Measurements from ENCODE around the gene DMXL1.
"Not testable (repeated sequence)": the region's sequence is repeated elsewhere in the genome, so short reads cannot be mapped to it uniquely, and the experiment has no call there.

Gene DMXL1

GRCh38 chr5:119122474-119122873, 51.6 kb downstream of the DMXL1 start:
- DNase-seq, result not testable (repeated sequence)

- no peak for DNase-seq
These were observed 52.4 kb downstream of the DMXL1 start for GRCh38 chr5:119123280-119123679.

GRCh38 chr5:119129770-119130169, 58.9 kb downstream of the DMXL1 start:
- DNase-seq, result no peak

GRCh38 chr5:119131530-119132304, 60.8 kb downstream of the DMXL1 start:
- DNase-seq, result no peak

GRCh38 chr5:119135743-119136142, 64.9 kb downstream of the DMXL1 start:
- DNase-seq, result not testable (repeated sequence)

GRCh38 chr5:119136666-119137318, 65.9 kb downstream of the DMXL1 start:
- no peak for DNase-seq

GRCh38 chr5:119153629-119154028, 82.7 kb downstream of the DMXL1 start:
- no peak for DNase-seq

GRCh38 chr5:119158144-119158543, 87.3 kb downstream of the DMXL1 start:
- no peak for DNase-seq

GRCh38 chr5:119161430-119161829, 90.5 kb downstream of the DMXL1 start:
- no peak for DNase-seq

GRCh38 chr5:119166026-119166425, 95.1 kb downstream of the DMXL1 start:
- no peak for DNase-seq

GRCh38 chr5:119168401-119168800, 97.5 kb downstream of the DMXL1 start:
- no peak for DNase-seq

- DNase-seq, result no peak
These were observed 100.8 kb downstream of the DMXL1 start for GRCh38 chr5:119171686-119172085.

GRCh38 chr5:119174578-119175163, 103.8 kb downstream of the DMXL1 start:
- DNase-seq, result no peak

GRCh38 chr5:119176785-119177184, 105.9 kb downstream of the DMXL1 start:
- DNase-seq, result no peak

GRCh38 chr5:119177226-119177625, 106.3 kb downstream of the DMXL1 start:
- DNase-seq, result no peak

GRCh38 chr5:119178435-119178834, 107.5 kb downstream of the DMXL1 start:
- no peak for DNase-seq

GRCh38 chr5:119179857-119180641, 109.2 kb downstream of the DMXL1 start:
- DNase-seq, result no peak

GRCh38 chr5:119185512-119185911, 114.6 kb downstream of the DMXL1 start:
- DNase-seq, result not testable (repeated sequence)

GRCh38 chr5:119187776-119188529, 117.1 kb downstream of the DMXL1 start:
- DNase-seq, result no peak

- no peak for DNase-seq
These were observed 119.7 kb downstream of the DMXL1 start for GRCh38 chr5:119190470-119191095.

GRCh38 chr5:119191944-119192343, 121.1 kb downstream of the DMXL1 start:
- no peak for DNase-seq

GRCh38 chr5:119200795-119201194, 129.9 kb downstream of the DMXL1 start:
- DNase-seq, result no peak
